IMR-90 (cell line): ENCODE data around the gene ZNF800. TPM values are rescaled to one million over a fixed set of nuclear protein-coding genes. Genes with fewer than 3 reads are reported as not detected.

Source experiments
- ATAC-seq: fragments of 200-7000 bp; cut with Tn5 transposase; 2 replicates; pipeline ENCODE4 v1.9.1; 2020; ENCODE audit warnings: low read depth, mild to moderate bottlenecking, moderate library complexity
- BruUV-seq: library from RNA; stranded (reverse); fragments of 400-500 nt; replicated peaks from 2 replicates; lab custom pipeline; 2021; lab: Mats Ljungman, UMichigan
- CTCF ChIA-PET: fragments of 300-600 bp; formaldehyde crosslinking; extraction: SDS; loops from one replicate; lab custom pipeline; 2021; ENCODE audit warnings: antibody characterized with exemption; lab: Yijun Ruan, JAX
- POLR2A ChIA-PET: fragments of 300-600 bp; sonication (Branson Sonifier 250); formaldehyde crosslinking; loops from one replicate; lab custom pipeline; 2022; ENCODE audit warnings: antibody characterized with exemption; ENCODE audit not compliant: unreplicated experiment; lab: Charles Lee
- DNase-seq: peaks from one replicate; pipeline ENCODE4 v3.0.0; 2013
- H2AFZ ChIP-seq: replicated peaks from 2 replicates; pipeline ENCODE3; 2013; ENCODE audit warnings: low read length, mild to moderate bottlenecking; ENCODE audit not compliant: poor library complexity
- H2AK5ac ChIP-seq: 2 replicates; pipeline ENCODE4 v1.6.1; 2013; ENCODE audit warnings: low read depth, low read length, inconsistent platforms
- H2AK9ac ChIP-seq: replicated peaks from 2 replicates; pipeline ENCODE3; 2013; ENCODE audit warnings: mild to moderate bottlenecking, low read depth, low read length, moderate library complexity; ENCODE audit not compliant: poor library complexity
- H2BK120ac ChIP-seq: 2 replicates; pipeline ENCODE4 v1.6.1; 2013; ENCODE audit warnings: low read depth, low read length, inconsistent platforms
- H2BK15ac ChIP-seq: 3 replicates; pipeline ENCODE4 v1.6.1; 2013; ENCODE audit warnings: low read depth, low read length, inconsistent platforms
- H2BK20ac ChIP-seq: 2 replicates; pipeline ENCODE4 v1.6.1; 2013; ENCODE audit warnings: low read depth, mild to moderate bottlenecking, inconsistent platforms, low read length, moderate library complexity
- H2BK5ac ChIP-seq: 2 replicates; pipeline ENCODE4 v1.6.1; 2013; ENCODE audit warnings: mild to moderate bottlenecking, low read depth, low read length, inconsistent platforms; ENCODE audit not compliant: poor library complexity, severe bottlenecking
- H3K14ac ChIP-seq: replicated peaks from 2 replicates; pipeline ENCODE4 v1.6.1; 2013; ENCODE audit warnings: low read depth, low read length, inconsistent platforms
- H3K18ac ChIP-seq: 2 replicates; pipeline ENCODE4 v1.6.1; 2013; ENCODE audit warnings: low read depth, low read length, control low read depth
- H3K23ac ChIP-seq: 2 replicates; pipeline ENCODE4 v1.6.1; 2013; ENCODE audit warnings: low read depth, low read length, inconsistent platforms
- H3K27ac ChIP-seq: 2 replicates; pipeline ENCODE4 v1.5.1; 2013; ENCODE audit warnings: mild to moderate bottlenecking, control low read depth, low read length; ENCODE audit not compliant: insufficient read depth
- H3K27me3 ChIP-seq: 2 replicates; pipeline ENCODE4 v1.6.1; 2013; ENCODE audit warnings: low read length; ENCODE audit not compliant: control insufficient read depth, insufficient read depth
- H3K36me3 ChIP-seq: 2 replicates; pipeline ENCODE4 v1.6.1; 2013; ENCODE audit warnings: low read length, mixed read lengths; ENCODE audit not compliant: control insufficient read depth, insufficient read depth
- H3K4ac ChIP-seq: 2 replicates; pipeline ENCODE4 v1.6.1; 2013; ENCODE audit warnings: low read depth, low read length, inconsistent platforms
- H3K4me1 ChIP-seq: 2 replicates; pipeline ENCODE4 v1.6.1; 2013; ENCODE audit warnings: low read length, mixed read lengths; ENCODE audit not compliant: control insufficient read depth, insufficient read depth
- H3K4me2 ChIP-seq: 2 replicates; pipeline ENCODE4 v1.6.1; 2013; ENCODE audit warnings: low read depth, mild to moderate bottlenecking, control low read depth, low read length, moderate library complexity
- H3K4me3 ChIP-seq: 2 replicates; pipeline ENCODE4 v1.5.1; 2013; ENCODE audit warnings: low read depth, mild to moderate bottlenecking, control low read depth, low read length, moderate library complexity; ENCODE audit not compliant: insufficient read depth
- H3K56ac ChIP-seq: 2 replicates; pipeline ENCODE4 v1.6.1; 2013; ENCODE audit warnings: low read length, inconsistent platforms; ENCODE audit not compliant: insufficient read depth; ENCODE audit errors: extremely low read depth
- H3K79me1 ChIP-seq, 2 experiments: 2 replicates each; pipeline ENCODE4 v1.6.1; 2013; ENCODE audit warnings: low read length in 2 of 2, inconsistent platforms in 1 of 2, low read depth in 1 of 2
- H3K9ac ChIP-seq: 2 replicates; pipeline ENCODE4 v1.6.1; 2013; ENCODE audit warnings: low read depth, low read length, control low read depth
- H3K9me1 ChIP-seq: 2 replicates; pipeline ENCODE4 v1.6.1; 2013; ENCODE audit warnings: low read length, inconsistent platforms; ENCODE audit not compliant: insufficient read depth
- H3K9me3 ChIP-seq: 2 replicates; pipeline ENCODE4 v1.6.1; 2013; ENCODE audit warnings: low read length; ENCODE audit not compliant: control insufficient read depth, insufficient read depth
- H4K20me1 ChIP-seq: 2 replicates; pipeline ENCODE4 v1.6.1; 2013; ENCODE audit warnings: low read length, inconsistent platforms; ENCODE audit not compliant: insufficient read depth
- H4K5ac ChIP-seq: 2 replicates; pipeline ENCODE4 v1.6.1; 2013; ENCODE audit warnings: mild to moderate bottlenecking, low read depth, low read length, control low read depth
- H4K8ac ChIP-seq, 2 experiments: 2 replicates each; pipeline ENCODE4 v1.6.1; 2013; ENCODE audit warnings: low read depth in 2 of 2, low read length in 2 of 2, control low read depth in 1 of 2, inconsistent platforms in 1 of 2
- H4K91ac ChIP-seq: 2 replicates; pipeline ENCODE4 v1.6.1; 2013; ENCODE audit warnings: low read depth, low read length, inconsistent platforms; ENCODE audit not compliant: insufficient read depth
- BHLHE40 ChIP-seq: fragments of 150-350 bp; IDR thresholded peaks from 2 replicates; pipeline ENCODE4 v1.6.1; 2016; ENCODE audit warnings: mild to moderate bottlenecking, low read depth, low read length
- CEBPB ChIP-seq: IDR thresholded peaks from 2 replicates; pipeline ENCODE4 v1.6.1; 2012; ENCODE audit warnings: low read depth, low read length, improper control_type of control experiment
- FOS ChIP-seq: fragments of 150-350 bp; IDR thresholded peaks from 2 replicates; pipeline ENCODE4 v1.6.1; 2016; ENCODE audit warnings: low read depth, low read length
- MAZ ChIP-seq: IDR thresholded peaks from 2 replicates; pipeline ENCODE4 v1.6.1; 2012; ENCODE audit warnings: low read depth, mild to moderate bottlenecking, low read length, improper control_type of control experiment, moderate library complexity, borderline replicate concordance
- POLR2A ChIP-seq: IDR thresholded peaks from 2 replicates; pipeline ENCODE4 v1.6.1; 2012; ENCODE audit warnings: mild to moderate bottlenecking, low read depth, low read length
- RAD21 ChIP-seq: IDR thresholded peaks from 2 replicates; pipeline ENCODE4 v1.6.1; 2012; ENCODE audit warnings: low read length, improper control_type of control experiment
- RCOR1 ChIP-seq: IDR thresholded peaks from 2 replicates; pipeline ENCODE4 v1.6.1; 2012; ENCODE audit warnings: mild to moderate bottlenecking, low read length, improper control_type of control experiment; ENCODE audit not compliant: insufficient replicate concordance
- RFX5 ChIP-seq: IDR thresholded peaks from 2 replicates; pipeline ENCODE4 v1.8.0; 2012; ENCODE audit warnings: low read depth, mild to moderate bottlenecking, low read length, moderate library complexity
- SMC3 ChIP-seq: fragments of 150-350 bp; IDR thresholded peaks from 2 replicates; pipeline ENCODE4 v1.6.1; 2016; ENCODE audit warnings: low read depth, mild to moderate bottlenecking, antibody characterized with exemption, low read length, moderate library complexity
- USF2 ChIP-seq: fragments of 150-350 bp; IDR thresholded peaks from 2 replicates; pipeline ENCODE4 v1.6.1; 2017; ENCODE audit warnings: mild to moderate bottlenecking, antibody characterized with exemption, low read length, low read depth
- WGBS, 2 experiments: methylation state at CpG; one replicate each; pipeline versions ENCODE4 v1.1.5 to v1.1.7; 2013; ENCODE audit warnings: missing lambda C conversion rate in 2 of 2; ENCODE audit not compliant: insufficient read length in 1 of 2; ENCODE audit errors: extremely low coverage in 2 of 2; 5-methylcytosine and 5-hydroxymethylcytosine counted together
- dilution Hi-C: fragments of 300-500 bp; cut with HindIII; formaldehyde crosslinking; loops from one replicate; pipeline ENCODE4 v1.14.3; 2018; ENCODE audit warnings: low sequenced_read_pairs; ENCODE audit not compliant: unreplicated experiment
- in situ Hi-C: fragments of 300-500 bp; cut with MboI; formaldehyde crosslinking; loops from 3 replicates; pipeline ENCODE4 v1.14.3; 2019; ENCODE audit warnings: low sequenced_read_pairs, inconsistent platforms, mixed read lengths
- intact Hi-C: fragments of 100-400 bp; cut with micrococcal nuclease; formaldehyde crosslinking; loops from 2 replicates; pipeline ENCODE4 v1.10.0; 2022
- polyA plus RNA-seq, 3 experiments: library from polyadenylated mRNA; depleted of rRNA; stranded (reverse); fragments of >200 nt; gene quantifications; 2 replicates each; pipeline ENCODE4 v1.2.3, GENCODE V29; 2012; ENCODE audit warnings: low replicate concordance in 1 of 3
- total RNA-seq: library from RNA; depleted of rRNA; stranded (reverse); fragments of >200 nt; gene quantifications from 2 replicates; pipeline ENCODE4 v1.2.3, GENCODE V29; 2012

ZNF800 gene
- total and polyA plus RNA-seq, 2 of the 4 experiments (the other 2 are of a cell fraction): 6.9 to 13.1 TPM

DNA sequence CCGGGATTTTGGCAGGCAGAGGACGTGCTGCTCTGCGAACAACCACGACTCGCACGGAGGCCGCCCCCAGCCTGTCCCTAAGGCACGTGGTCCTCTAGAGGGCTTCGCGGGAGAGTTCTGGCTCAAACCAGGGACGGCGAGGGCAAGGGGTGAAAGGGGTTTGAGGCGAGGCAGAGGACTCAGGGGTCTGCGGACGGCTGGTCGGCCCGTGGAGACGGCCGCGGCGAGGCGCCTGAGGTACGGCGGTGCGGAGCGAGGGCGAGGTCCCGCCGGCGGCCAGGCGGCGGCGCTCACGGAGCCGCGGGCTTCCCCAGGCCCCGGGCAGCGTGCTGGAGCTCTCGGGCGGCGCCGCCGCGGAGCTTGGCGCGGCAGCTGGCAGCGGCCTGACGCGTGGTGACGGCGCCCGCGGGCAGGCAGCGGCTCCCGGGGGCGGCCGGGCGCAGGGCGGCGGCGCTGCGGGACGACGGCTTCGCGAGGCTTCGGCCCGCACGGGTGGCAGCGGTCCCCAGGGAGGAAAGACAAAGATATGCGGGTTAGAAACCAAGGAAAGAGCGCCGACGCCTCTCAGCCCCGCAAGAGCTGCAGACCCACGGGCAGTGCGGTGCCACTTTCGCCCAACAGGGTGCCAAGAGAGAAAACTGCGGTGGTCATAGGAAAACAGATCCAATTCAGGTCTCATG, 44.8 kb downstream of the ZNF800 start (continued):
- TF ChIP-seq RCOR1: no peak

GRCh38 chr7:127346575-127347256, 45.8 kb downstream of the ZNF800 start:
- intact Hi-C loops: loop anchor here (5.0 kb wide), 2 partner anchors 46 to 861 kb away; partner anchors contain the start of gene ZNF800

More at GRCh38 chr7:127346575-127347256, 45.8 kb downstream of the ZNF800 start:
- Histone ChIP-seq H3K9me3 (no peaks in the 10 kb centered on the region), H3K14ac (no peak overlapping the region), H3K23ac (no peak overlapping the region), H2BK5ac (no peak overlapping the region), H4K20me1 (no peaks in the 10 kb centered on the region), H3K9me1 (peaks cover 4% of the 10 kb centered on the region; the same call in 1 of the 2 replicates), H3K79me1 (no peaks in the 10 kb centered on the region; a peak in 1 of 4 replicates), H2BK15ac (no peak overlapping the region), H3K4me1 (no peaks in the 10 kb centered on the region), H2BK120ac (no peak overlapping the region), H4K8ac (no peak overlapping the region), H3K18ac (no peak overlapping the region), H3K9ac (no peak overlapping the region), H2AK5ac (no peak overlapping the region), H2BK20ac (no peak overlapping the region), H3K56ac (no peak overlapping the region), H4K91ac (no peak overlapping the region), H3K4me3 (no peak overlapping the region), H3K27ac (no peak overlapping the region), H2AFZ (no peak overlapping the region), H3K36me3 (no peaks in the 10 kb centered on the region), H2AK9ac (no peak overlapping the region), H4K5ac (no peak overlapping the region), H3K27me3 (no peaks in the 10 kb centered on the region), H3K4me2 (no peak overlapping the region), H3K4ac (no peak overlapping the region)
- no peak for DNase-seq
- 93% methylated on average over 2 of the region's 9 CpGs; no CpG with 5 or more reads in 1 of the 2 experiments for WGBS, 2 experiments
- in situ Hi-C loops: no loop called here
- dilution Hi-C loops: no loop called here
- BruUV-seq: no TSS peak
- no peak for ATAC-seq
- no peak for TF ChIP-seq RFX5
- TF ChIP-seq RCOR1: no peak
- TF ChIP-seq RAD21: no peak
- TF ChIP-seq FOS: no peak
- no peak for TF ChIP-seq USF2
- no peak for TF ChIP-seq CEBPB
- TF ChIP-seq BHLHE40: no peak
- TF ChIP-seq SMC3: no peak
- no peak for TF ChIP-seq MAZ
- no peak for TF ChIP-seq POLR2A
- CTCF ChIA-PET: no interaction called here
- POLR2A ChIA-PET: no interaction called here
